ENCODE data around the gene KLK15. TPM values are rescaled to one million over a fixed set of nuclear protein-coding genes. Genes with fewer than 3 reads are reported as not detected.

Gene KLK15
- total and polyA plus RNA-seq, 2 of the 8 experiments (the other 6 are each of a cell fraction or from before 2014, with no cell fraction given) = not detected

DNA sequence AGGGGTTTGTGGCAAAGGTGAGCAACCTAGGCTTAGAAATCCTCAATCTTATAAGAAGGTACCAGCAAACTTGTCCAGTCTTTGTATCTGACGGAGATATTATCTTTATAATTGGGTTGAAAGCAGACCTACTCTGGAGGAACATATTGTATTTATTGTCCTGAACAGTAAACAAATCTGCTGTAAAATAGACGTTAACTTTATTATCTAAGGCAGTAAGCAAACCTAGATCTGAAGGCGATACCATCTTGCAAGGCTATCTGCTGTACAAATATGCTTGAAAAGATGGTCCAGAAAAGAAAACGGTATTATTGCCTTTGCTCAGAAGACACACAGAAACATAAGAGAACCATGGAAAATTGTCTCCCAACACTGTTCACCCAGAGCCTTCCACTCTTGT lies 36.1 kb upstream of the KLK15 start:
- Histone ChIP-seq H2BK120ac (replicated peaks; ENCODE audit: low read depth, low read length) (no peak overlapping the region), H4K5ac (ENCODE audit: insufficient read length, low read depth, low read length) (no peak overlapping the region), H3K27ac (ENCODE audit: low read depth, low read length) (no peak overlapping the region), H2BK12ac (ENCODE audit: low read depth, low read length) (no peak overlapping the region), H3K56ac (replicated peaks; ENCODE audit: insufficient read length, low read depth, low read length) (no peak overlapping the region), H3K18ac (ENCODE audit: extremely low read depth, low read length) (no peak overlapping the region), H2BK5ac (ENCODE audit: low read depth, low read length) (no peak overlapping the region), H3K36me3 (ENCODE audit: control insufficient read depth in 2 of 4, insufficient read depth in 4 of 4, low read length in 3 of 4) (no peaks in the 10 kb centered on the region), H3K4ac (replicated peaks; ENCODE audit: insufficient read length, low read depth, low read length) (no peak overlapping the region), H2AFZ (ENCODE audit: low read length) (no peak overlapping the region), H3K4me2 (ENCODE audit: insufficient read depth in 1 of 2, low read depth in 2 of 2, low read length in 2 of 2) (no peak overlapping the region), H3K14ac (ENCODE audit: insufficient read length) (no peak overlapping the region), H3K9ac (replicated peaks in 1 of 4; ENCODE audit: extremely low read depth in 1 of 4, low read depth in 3 of 4, low read length in 3 of 4) (no peak overlapping the region), H2BK20ac (ENCODE audit: low read length) (no peak overlapping the region), H3K4me3 (ENCODE audit: extremely low read depth in 1 of 4, insufficient read depth in 2 of 4, low read depth in 3 of 4, low read length in 4 of 4) (no peak overlapping the region), H3K79me1 (ENCODE audit: low read depth, low read length) (no peaks in the 10 kb centered on the region), H2BK15ac (ENCODE audit: low read length) (no peak overlapping the region), H2AK5ac (ENCODE audit: low read depth, low read length) (no peak overlapping the region), H4K91ac (replicated peaks; ENCODE audit: insufficient read length, low read length) (no peak overlapping the region), H3K79me2 (ENCODE audit: control insufficient read depth in 1 of 2, insufficient read depth in 2 of 2, low read length in 2 of 2) (no peaks in the 10 kb centered on the region), H4K8ac (ENCODE audit: extremely low read depth, insufficient read depth, low read length) (no peak overlapping the region), H3K27me3 (replicated peaks in 1 of 4; ENCODE audit: control insufficient read depth in 3 of 4, extremely low read depth in 1 of 4, insufficient read depth in 3 of 4, low read length in 3 of 4) (peaks cover 0 to 3% (median 1%) of the 10 kb centered on the region in 4 experiments; a peak in 2 of 7 replicates), H3K4me1 (replicated peaks in 1 of 4; ENCODE audit: control insufficient read depth in 3 of 4, insufficient read depth in 4 of 4, low read length in 3 of 4) (no peaks in the 10 kb centered on the region), H3K9me3 (ENCODE audit: insufficient read depth in 2 of 2, low read depth in 1 of 2, low read length in 1 of 2) (no peaks in the 10 kb centered on the region; a peak in 1 of 4 replicates), H4K20me1 (replicated peaks in 1 of 2; ENCODE audit: control insufficient read depth in 1 of 2, insufficient read depth in 2 of 2, low read length in 2 of 2) (no peaks in the 10 kb centered on the region), H3K23me2 (ENCODE audit: low read depth, low read length) (peaks cover 5% of the 10 kb centered on the region; the same call in 1 of the 2 replicates), H3K23ac (ENCODE audit: insufficient read length) (no peak overlapping the region)
- TF ChIP-seq MAX (IDR thresholded peaks at IDR 0.05) (no peak), YY1 (IDR thresholded peaks at IDR 0.05; ENCODE audit: low read depth, low read length) (no peak), JUND (IDR thresholded peaks at IDR 0.05; ENCODE audit: low read length) (no peak)
- FAIRE-seq = no peak
- 86% methylated on average over 4 of the region's 4 CpGs; no CpG with 5 or more reads in 1 of the 2 experiments for WGBS, 2 experiments (ENCODE audit: extremely low coverage in 1 of 2, insufficient coverage in 1 of 2, insufficient read length in 1 of 2, insufficient replicate concordance in 2 of 2, low coverage in 1 of 2, low lambda C conversion rate in 2 of 2, missing lambda C conversion rate in 1 of 2)
- POLR2A ChIA-PET (ENCODE audit: partially characterized antibody) = interaction anchor here (1.4 to 3.6 kb wide), 2 partner anchors 66 to 73 kb away, joined by 5 to 16 read pairs; no protein-coding TSS in a partner anchor
- CTCF ChIA-PET (ENCODE audit: partially characterized antibody) = interaction anchor here (1.2 to 2.6 kb wide), 4 partner anchors 8 to 74 kb away, joined by 3 to 12 read pairs (median 3); no protein-coding TSS in a partner anchor
- DNase-seq (ENCODE audit: low read depth in 1 of 2, low spot score in 2 of 2) = no peak

Data from H1 (cell line).